MM.1S (cell line): ENCODE results near the gene SCAPER.
A peak's percentile ranks its signal among the peaks of the same experiment; 100 is the strongest.
"Not testable (repeated sequence)": the region's sequence is repeated elsewhere in the genome, so short reads cannot be mapped to it uniquely, and the experiment has no call there.

Source experiments
- DNase-seq: peaks from one replicate; pipeline ENCODE4 v3.0.0-alpha.2; 2015
- H2AFZ ChIP-seq: fragments of 300-600 bp; sonication (generic); 2 replicates; pipeline ENCODE4 v1.6.0; 2016; ENCODE audit warnings: antibody characterized with exemption, low read length
- H3F3A ChIP-seq: fragments of 300-600 bp; sonication (generic); 2 replicates; pipeline ENCODE4 v1.6.1; 2016; ENCODE audit warnings: mild to moderate bottlenecking, antibody characterized with exemption, low read length, moderate library complexity, mixed read lengths; ENCODE audit not compliant: insufficient read depth
- H3K27ac ChIP-seq: fragments of 300-600 bp; sonication (generic); 2 replicates; pipeline ENCODE4 v1.5.1; 2016; ENCODE audit warnings: mild to moderate bottlenecking, low read length
- H3K27me3 ChIP-seq: fragments of 300-600 bp; sonication (generic); replicated peaks from 2 replicates; pipeline ENCODE4 v1.6.0; 2016; ENCODE audit warnings: low read length; ENCODE audit not compliant: insufficient read depth
- H3K36me3 ChIP-seq: fragments of 300-600 bp; sonication (generic); replicated peaks from 2 replicates; pipeline ENCODE4 v1.6.1; 2016; ENCODE audit warnings: mild to moderate bottlenecking, low read length, mixed read lengths; ENCODE audit not compliant: insufficient read depth
- H3K4me1 ChIP-seq: fragments of 300-600 bp; sonication (generic); 2 replicates; pipeline ENCODE4 v1.6.1; 2016; ENCODE audit warnings: low read length, mixed read lengths
- H3K4me2 ChIP-seq: fragments of 300-600 bp; sonication (generic); 2 replicates; pipeline ENCODE4 v1.6.0; 2016; ENCODE audit warnings: low read depth, low read length
- H3K4me3 ChIP-seq: fragments of 300-600 bp; sonication (generic); 2 replicates; pipeline ENCODE4 v1.5.1; 2016; ENCODE audit warnings: low read length, mixed read lengths
- H3K79me2 ChIP-seq: fragments of 300-600 bp; sonication (generic); 2 replicates; pipeline ENCODE4 v1.6.1; 2016; ENCODE audit warnings: mixed run types, low read length, mixed read lengths
- H3K9ac ChIP-seq: fragments of 300-600 bp; sonication (generic); 2 replicates; pipeline ENCODE4 v1.6.1; 2016; ENCODE audit warnings: low read length, mixed read lengths
- H3K9me2 ChIP-seq: fragments of 300-600 bp; sonication (generic); replicated peaks from 2 replicates; pipeline ENCODE4 v1.6.1; 2016; ENCODE audit warnings: mild to moderate bottlenecking, low read length, mixed read lengths; ENCODE audit not compliant: insufficient read depth
- H3K9me3 ChIP-seq: fragments of 300-600 bp; sonication (generic); replicated peaks from 2 replicates; pipeline ENCODE4 v1.6.1; 2016; ENCODE audit warnings: mild to moderate bottlenecking, low read length, mixed read lengths; ENCODE audit not compliant: insufficient read depth
- H4K20me1 ChIP-seq: fragments of 300-600 bp; sonication (generic); 2 replicates; pipeline ENCODE4 v1.6.1; 2016; ENCODE audit warnings: mild to moderate bottlenecking, low read length, moderate library complexity, mixed read lengths; ENCODE audit not compliant: insufficient read depth
- CTCF ChIP-seq: fragments of 300-600 bp; sonication (generic); IDR thresholded peaks from 2 replicates; pipeline ENCODE4 v1.5.1; 2016; ENCODE audit warnings: antibody characterized with exemption, low read length, mixed read lengths
- EZH2 ChIP-seq: fragments of 300-600 bp; sonication (generic); optimal IDR thresholded peaks from 2 replicates; pipeline ENCODE3; 2017; ENCODE audit warnings: low read depth, mild to moderate bottlenecking, antibody characterized with exemption, low read length, mixed read lengths
- EZH2phosphoT487 ChIP-seq: fragments of 300-600 bp; sonication (generic); IDR thresholded peaks from 2 replicates; pipeline ENCODE4 v1.6.1; 2018; ENCODE audit warnings: antibody characterized with exemption, low read length

The SCAPER gene

DNA sequence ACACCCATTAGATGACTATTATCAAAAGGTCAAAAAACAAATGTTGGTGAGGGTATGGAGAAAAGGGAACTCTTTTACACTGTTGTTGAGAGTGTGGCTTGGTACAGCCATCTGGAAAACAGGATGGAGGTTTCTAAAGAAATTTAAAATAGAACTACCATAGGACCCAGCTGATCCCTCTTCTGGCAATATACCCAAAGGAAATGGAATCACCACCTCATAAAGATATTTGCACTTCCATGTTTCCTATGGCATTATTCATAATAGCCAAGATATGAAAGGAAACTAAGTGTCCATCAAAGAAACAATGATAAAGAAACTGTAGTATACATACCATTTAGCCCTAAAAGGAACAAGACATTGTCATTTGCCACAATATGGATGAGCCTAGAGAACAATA lies 186.3 kb downstream of the SCAPER start:
- Histone ChIP-seq H3K9me3 (no peaks in the 10 kb centered on the region), H3K4me1 (no peaks in the 10 kb centered on the region), H3K27ac (no peak overlapping the region), H3K79me2 (no peaks in the 10 kb centered on the region), H3K4me3 (no peak overlapping the region), H3K4me2 (no peak overlapping the region), H3F3A (no peaks in the 10 kb centered on the region), H2AFZ (no peak overlapping the region), H4K20me1 (no peaks in the 10 kb centered on the region), H3K9ac (no peak overlapping the region), H3K36me3 (no peaks in the 10 kb centered on the region), H3K9me2 (no peaks in the 10 kb centered on the region), H3K27me3 (no peaks in the 10 kb centered on the region)
- DNase-seq = no peak
- TF ChIP-seq EZH2 = no peak
- TF ChIP-seq EZH2phosphoT487 = no peak
- TF ChIP-seq CTCF = no peak

DNA sequence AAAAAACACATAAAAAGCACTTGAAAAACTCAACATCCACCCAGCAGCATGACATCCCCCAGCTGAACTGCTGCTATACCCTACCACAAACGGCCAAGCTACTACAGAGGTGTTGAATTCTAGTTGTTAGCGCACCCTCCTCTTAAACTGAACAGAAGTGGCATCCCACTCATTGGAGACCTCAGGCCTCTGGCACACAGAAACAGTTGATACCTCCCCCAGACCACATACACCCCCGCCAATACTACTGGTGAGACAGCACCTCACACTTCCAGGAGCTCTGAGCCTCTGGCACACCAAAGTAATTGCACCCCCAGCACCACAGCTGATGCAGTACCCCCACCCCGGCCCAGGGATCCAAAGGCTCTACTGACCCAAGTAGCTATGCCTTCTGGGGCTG lies 190.2 kb downstream of the SCAPER start:
- no peaks in the 10 kb centered on the region for H3K9me2 ChIP-seq
- peaks cover 8% of the 10 kb centered on the region; the same call in 1 of the 2 replicates for H3F3A ChIP-seq
- H3K4me3 ChIP-seq = no peak overlapping the region
- H3K79me2 ChIP-seq = no peaks in the 10 kb centered on the region
- no peak overlapping the region for H3K9ac ChIP-seq
- H3K4me1 ChIP-seq = peaks cover 10% of the 10 kb centered on the region; the same call in 1 of the 2 replicates
- no peaks in the 10 kb centered on the region for H4K20me1 ChIP-seq
- H3K9me3 ChIP-seq = no peaks in the 10 kb centered on the region
- TF ChIP-seq EZH2 = no peak
- no peak for TF ChIP-seq CTCF
- no peak for TF ChIP-seq EZH2phosphoT487
- H3K27ac ChIP-seq = no peak overlapping the region
- H3K36me3 ChIP-seq = no peaks in the 10 kb centered on the region
- H2AFZ ChIP-seq = no peak overlapping the region
- H3K4me2 ChIP-seq = no peak overlapping the region
- H3K27me3 ChIP-seq = no peaks in the 10 kb centered on the region
- no peak for DNase-seq

DNA sequence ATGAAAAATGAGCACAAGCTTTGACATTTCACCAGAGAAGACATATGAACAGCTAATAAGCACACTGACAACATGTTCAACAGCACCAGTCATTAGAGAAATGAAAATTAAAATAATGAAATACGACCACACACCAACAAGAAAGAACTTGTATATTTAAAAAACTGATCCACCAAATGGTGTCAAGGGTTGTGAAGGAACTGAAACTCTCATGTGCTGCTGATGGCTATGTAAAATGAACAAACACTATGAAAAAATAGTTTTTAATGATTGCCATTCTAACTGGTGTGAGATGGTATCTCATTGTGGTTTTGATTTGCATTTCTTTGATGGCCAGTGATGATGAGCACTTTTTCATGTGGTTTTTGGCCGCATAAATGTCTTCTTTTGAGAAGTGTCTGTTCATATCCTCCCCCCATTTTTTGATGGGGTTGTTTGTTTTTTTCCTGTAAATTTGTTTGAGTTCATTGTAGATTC lies 193.8 kb downstream of the SCAPER start:
- peak overlapping the region; percentile 42; the same call in 1 of the 2 replicates for H3K4me2 ChIP-seq
- DNase-seq = peak; percentile 78
- H4K20me1 ChIP-seq = no peaks in the 10 kb centered on the region
- no peaks in the 10 kb centered on the region for H3K27me3 ChIP-seq
- H2AFZ ChIP-seq = no peak overlapping the region
- H3K36me3 ChIP-seq = no peaks in the 10 kb centered on the region
- peaks cover 10% of the 10 kb centered on the region; the same call in 1 of the 2 replicates for H3K4me1 ChIP-seq
- peak overlapping the region; percentile 44; the same call in 1 of the 2 replicates for H3K27ac ChIP-seq
- no peaks in the 10 kb centered on the region for H3K9me2 ChIP-seq
- H3K4me3 ChIP-seq = no peak overlapping the region
- peak overlapping the region; percentile 17; the same call in 1 of the 2 replicates for H3K9ac ChIP-seq
- H3K9me3 ChIP-seq = no peaks in the 10 kb centered on the region
- no peaks in the 10 kb centered on the region for H3K79me2 ChIP-seq
- TF ChIP-seq EZH2 (no peak), EZH2phosphoT487 (no peak), CTCF (no peak)
- peaks cover 8% of the 10 kb centered on the region; the same call in 1 of the 2 replicates for H3F3A ChIP-seq

DNA sequence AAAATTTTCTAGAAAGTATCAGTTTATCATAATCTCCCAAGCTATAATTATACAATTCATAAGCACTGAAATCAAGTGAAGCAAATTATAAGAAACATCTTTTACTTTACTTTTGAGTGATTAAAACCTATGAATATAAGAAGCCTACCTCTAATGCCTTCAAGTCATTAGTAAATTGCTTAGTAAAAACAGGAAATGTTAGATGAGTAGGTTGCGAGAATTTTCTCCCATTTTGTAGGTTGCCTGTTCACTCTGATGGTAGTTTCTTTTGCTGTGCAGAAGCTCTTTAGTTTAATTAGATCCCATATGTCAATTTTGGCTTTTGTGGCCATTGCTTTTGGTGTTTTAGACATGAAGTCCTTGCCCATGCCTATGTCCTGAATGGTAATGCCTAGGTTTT lies 201.1 kb downstream of the SCAPER start:
- not testable (repeated sequence) for H3K4me2 ChIP-seq, H3K79me2 ChIP-seq

More for the DNA sequence above, 201.1 kb downstream of the SCAPER start:
- not testable (repeated sequence) for DNase-seq, H3K36me3 ChIP-seq, H3K4me1 ChIP-seq, H3F3A ChIP-seq, H3K4me3 ChIP-seq, H3K27me3 ChIP-seq, H4K20me1 ChIP-seq, H3K9me3 ChIP-seq, H3K9me2 ChIP-seq, H2AFZ ChIP-seq, H3K9ac ChIP-seq, H3K27ac ChIP-seq
